Smooth muscle cell (in vitro differentiated cells): Measurements from ENCODE around the gene ERH. TPM values are rescaled to one million over a fixed set of nuclear protein-coding genes. Genes with fewer than 3 reads are reported as not detected.
"Not testable (repeated sequence)": the region's sequence is repeated elsewhere in the genome, so short reads cannot be mapped to it uniquely, and the experiment has no call there.

Source experiments
- DNase-seq: peaks from one replicate; lab custom pipeline; 2025; ENCODE audit not compliant: unreplicated experiment; lab: John Stamatoyannopoulos, UW
- H2AFZ ChIP-seq: fragments of 200-600 bp; sonication (generic); 2 replicates; pipeline ENCODE4 v1.6.0; 2016; ENCODE audit warnings: antibody characterized with exemption, low read depth, mild to moderate bottlenecking
- H3F3A ChIP-seq: fragments of 200-600 bp; sonication (generic); 2 replicates; pipeline ENCODE4 v1.6.0; 2017; ENCODE audit warnings: antibody characterized with exemption, low read depth
- H3K27ac ChIP-seq: fragments of 200-600 bp; sonication (generic); 2 replicates; pipeline ENCODE4 v1.5.1; 2016; ENCODE audit warnings: low read depth, mild to moderate bottlenecking
- H3K27me3 ChIP-seq: fragments of 200-600 bp; sonication (generic); 2 replicates; pipeline ENCODE4 v1.6.1; 2016; ENCODE audit warnings: low read depth, mild to moderate bottlenecking
- H3K36me3 ChIP-seq: fragments of 200-600 bp; sonication (generic); 2 replicates; pipeline ENCODE4 v1.5.1; 2016; ENCODE audit warnings: low read depth
- H3K4me1 ChIP-seq: fragments of 200-600 bp; sonication (generic); 2 replicates; pipeline ENCODE4 v1.5.1; 2016; ENCODE audit warnings: low read depth
- H3K4me2 ChIP-seq: fragments of 200-600 bp; sonication (generic); 2 replicates; pipeline ENCODE4 v1.6.0; 2016; ENCODE audit warnings: mild to moderate bottlenecking
- H3K4me3 ChIP-seq: fragments of 200-600 bp; sonication (generic); 2 replicates; pipeline ENCODE4 v1.5.1; 2016; ENCODE audit warnings: mild to moderate bottlenecking
- H3K79me2 ChIP-seq: fragments of 200-600 bp; sonication (generic); 2 replicates; pipeline ENCODE4 v1.6.0; 2016; ENCODE audit warnings: low read depth, mild to moderate bottlenecking
- H3K9ac ChIP-seq: fragments of 200-600 bp; sonication (generic); 2 replicates; pipeline ENCODE4 v1.6.0; 2016; ENCODE audit warnings: low read depth
- H3K9me3 ChIP-seq: fragments of 200-600 bp; sonication (generic); replicated peaks from 2 replicates; pipeline ENCODE4 v1.5.1; 2016; ENCODE audit warnings: low read depth
- H4K20me1 ChIP-seq: fragments of 200-600 bp; sonication (generic); 2 replicates; pipeline ENCODE4 v1.6.0; 2016; ENCODE audit warnings: low read depth
- CTCF ChIP-seq: fragments of 200-600 bp; sonication (generic); IDR thresholded peaks from 2 replicates; pipeline ENCODE4 v1.5.1; 2017; ENCODE audit warnings: borderline replicate concordance, mild to moderate bottlenecking, antibody characterized with exemption; ENCODE audit not compliant: insufficient read depth, poor library complexity, severe bottlenecking
- WGBS: methylation state at CpG from one replicate; pipeline ENCODE4 v1.1.7; 2016; ENCODE audit warnings: low lambda C conversion rate; 5-methylcytosine and 5-hydroxymethylcytosine counted together
- polyA plus RNA-seq: library from polyadenylated mRNA; unstranded; fragments of >200 nt; fragmentation: Nextera tagmentation; extraction: Ambion mirVana; gene quantifications from 2 replicates; pipeline ENCODE4 v1.2.1, GENCODE V29; 2016
- total RNA-seq: library from RNA; depleted of rRNA; stranded (reverse); fragments of >200 nt; gene quantifications from 2 replicates; pipeline ENCODE4 v1.2.3, GENCODE V29; 2014

ERH gene
- total and polyA plus RNA-seq, 2 experiments from 2014 or later: 118 to 208 TPM

GRCh38 chr14:69392481-69392880 is 5.6 kb downstream of the ERH start:
- H3F3A ChIP-seq: no peaks in the 10 kb centered on the region
- peaks cover 99% of the 10 kb centered on the region for H3K79me2 ChIP-seq
- H3K9me3 ChIP-seq: no peaks in the 10 kb centered on the region
- no peak overlapping the region for H3K9ac ChIP-seq
- H2AFZ ChIP-seq: no peak overlapping the region
- H4K20me1 ChIP-seq: peaks cover 96% of the 10 kb centered on the region
- no peak overlapping the region for H3K27ac ChIP-seq
- no peak for DNase-seq
- peaks cover 9% of the 10 kb centered on the region for H3K4me1 ChIP-seq
- 82% methylated on average over 3 of the region's 3 CpGs for WGBS
- no peaks in the 10 kb centered on the region for H3K27me3 ChIP-seq
- no peak overlapping the region for H3K4me3 ChIP-seq
- peaks cover 10% of the 10 kb centered on the region for H3K36me3 ChIP-seq
- no peak for TF ChIP-seq CTCF
- no peak overlapping the region for H3K4me2 ChIP-seq

GRCh38 chr14:69391400-69391799 is 6.7 kb downstream of the ERH start:
- not testable (repeated sequence) for H2AFZ ChIP-seq, H3K9me3 ChIP-seq, H3K4me1 ChIP-seq, H3K9ac ChIP-seq, DNase-seq, H3K27me3 ChIP-seq, H3F3A ChIP-seq, H3K4me3 ChIP-seq, H3K4me2 ChIP-seq
- Histone ChIP-seq H3K27ac (peak overlapping the region; percentile 30), H3K79me2 (peaks cover 99% of the 10 kb centered on the region), H4K20me1 (peaks cover 96% of the 10 kb centered on the region), H3K36me3 (peaks cover 10% of the 10 kb centered on the region)
- 74% methylated on average over 8 of the region's 8 CpGs for WGBS

- Histone ChIP-seq H3K4me2 (no peak overlapping the region), H3K4me1 (no peaks in the 10 kb centered on the region), H3F3A (no peaks in the 10 kb centered on the region), H3K27me3 (no peaks in the 10 kb centered on the region), H3K36me3 (peaks cover 21% of the 10 kb centered on the region), H3K9ac (no peak overlapping the region), H4K20me1 (peaks cover 100% of the 10 kb centered on the region), H3K4me3 (no peak overlapping the region), H3K9me3 (no peaks in the 10 kb centered on the region), H3K79me2 (peaks cover 96% of the 10 kb centered on the region), H2AFZ (no peak overlapping the region), H3K27ac (no peak overlapping the region)
- DNase-seq: no peak
- WGBS: 92% methylated on average over 3 of the region's 3 CpGs
- no peak for TF ChIP-seq CTCF
Measured at GRCh38 chr14:69387311-69387710, 10.8 kb downstream of the ERH start.

GRCh38 chr14:69378274-69378673 is 19.8 kb downstream of the ERH start:
- H3K9me3 ChIP-seq: no peaks in the 10 kb centered on the region
- H3K36me3 ChIP-seq: peaks cover 17% of the 10 kb centered on the region
- WGBS: 100% methylated on average over 2 of the region's 2 CpGs
- H3K79me2 ChIP-seq: peaks cover 14% of the 10 kb centered on the region
- H3F3A ChIP-seq: no peaks in the 10 kb centered on the region
- TF ChIP-seq CTCF: no peak
- no peak overlapping the region for H3K27ac ChIP-seq
- H2AFZ ChIP-seq: no peak overlapping the region
- no peak for DNase-seq
- H4K20me1 ChIP-seq: peaks cover 52% of the 10 kb centered on the region
- H3K4me1 ChIP-seq: no peaks in the 10 kb centered on the region
- H3K4me2 ChIP-seq: no peak overlapping the region
- H3K27me3 ChIP-seq: no peaks in the 10 kb centered on the region
- H3K4me3 ChIP-seq: no peak overlapping the region
- no peak overlapping the region for H3K9ac ChIP-seq
